H1 (cell line): ENCODE data around the gene AGAP3. TPM values are rescaled to one million over a fixed set of nuclear protein-coding genes. Genes with fewer than 3 reads are reported as not detected.

Experiments used
- NRF1 ChIP-seq: IDR thresholded peaks from 2 replicates; pipeline ENCODE4 v1.6.1; 2011; ENCODE audit warnings: mild to moderate bottlenecking, low read depth, low read length, improper control_type of control experiment
- RAD21 ChIP-seq, 2 experiments: IDR thresholded peaks in 1 of 2; conservative IDR thresholded peaks in 1 of 2; 2 replicates each; pipeline ENCODE4 v1.6.1; 2011; ENCODE audit warnings: low read depth in 2 of 2, low read length in 2 of 2, improper control_type of control experiment in 1 of 2, inconsistent platforms in 1 of 2, mild to moderate bottlenecking in 1 of 2, moderate library complexity in 1 of 2
- polyA plus RNA-seq, 7 experiments: library from polyadenylated mRNA; depleted of rRNA in 3 of 7; stranded (reverse) in 5 of 7; unstranded in 2 of 7; fragments of >200 nt in 5 of 7; fragments of 200-250 nt in 2 of 7; gene quantifications; 1 replicate in 5 of 7; 2 replicates in 1 of 7; 4 replicates in 1 of 7; pipeline versions ENCODE4 v1.2.1 to v1.2.3, GENCODE V29; 2011 to 2013; ENCODE audit warnings: missing spikeins in 2 of 7, mixed read lengths in 2 of 7
- total RNA-seq: library from RNA; stranded (reverse); fragmentation: NEBNext Ultra II Directional; extraction: Animal tissue kit (Norgen Biotek cat#: 25700); gene quantifications from 2 replicates; pipeline ENCODE4 v1.2.1, GENCODE V29; 2021

The AGAP3 gene
- total and polyA plus RNA-seq, 2 of the 8 experiments (the other 6 are each of a cell fraction or from before 2014, with no cell fraction given) = 66.4 to 120 TPM

GRCh38 chr7:151130741-151131157, 44.5 kb downstream of the AGAP3 start (continued):
- no peak for TF ChIP-seq RAD21 (IDR thresholded peaks at IDR 0.05 in 1 of 2, conservative IDR thresholded peaks at IDR 0.05 in 1 of 2; ENCODE audit: low read depth in 2 of 2, low read length in 2 of 2)
- TF ChIP-seq NRF1 = no peak
- TF ChIP-seq, all 59 proteins: peak for 0
